Neural cell (in vitro differentiated cells): ENCODE measurements around the gene B4GALNT4.

Source experiments
- CTCF ChIP-seq: fragments of 450-650 bp; IDR thresholded peaks from 2 replicates; pipeline ENCODE4 v1.5.1; 2014; ENCODE audit warnings: antibody characterized with exemption, mild to moderate bottlenecking, moderate library complexity; ENCODE audit not compliant: poor library complexity, severe bottlenecking
- POLR2AphosphoS5 ChIP-seq: IDR thresholded peaks from 2 replicates; pipeline ENCODE4 v1.6.1; 2012

- TF ChIP-seq POLR2AphosphoS5 (no peak), CTCF (no peak)
Measured at GRCh38 chr11:330694-331357, 38.5 kb upstream of the B4GALNT4 start.
